ENCODE results near the gene TRMT2A.
"Not testable (repeated sequence)": the region's sequence is repeated elsewhere in the genome, so short reads cannot be mapped to it uniquely, and the experiment has no call there.

TRMT2A gene

DNA sequence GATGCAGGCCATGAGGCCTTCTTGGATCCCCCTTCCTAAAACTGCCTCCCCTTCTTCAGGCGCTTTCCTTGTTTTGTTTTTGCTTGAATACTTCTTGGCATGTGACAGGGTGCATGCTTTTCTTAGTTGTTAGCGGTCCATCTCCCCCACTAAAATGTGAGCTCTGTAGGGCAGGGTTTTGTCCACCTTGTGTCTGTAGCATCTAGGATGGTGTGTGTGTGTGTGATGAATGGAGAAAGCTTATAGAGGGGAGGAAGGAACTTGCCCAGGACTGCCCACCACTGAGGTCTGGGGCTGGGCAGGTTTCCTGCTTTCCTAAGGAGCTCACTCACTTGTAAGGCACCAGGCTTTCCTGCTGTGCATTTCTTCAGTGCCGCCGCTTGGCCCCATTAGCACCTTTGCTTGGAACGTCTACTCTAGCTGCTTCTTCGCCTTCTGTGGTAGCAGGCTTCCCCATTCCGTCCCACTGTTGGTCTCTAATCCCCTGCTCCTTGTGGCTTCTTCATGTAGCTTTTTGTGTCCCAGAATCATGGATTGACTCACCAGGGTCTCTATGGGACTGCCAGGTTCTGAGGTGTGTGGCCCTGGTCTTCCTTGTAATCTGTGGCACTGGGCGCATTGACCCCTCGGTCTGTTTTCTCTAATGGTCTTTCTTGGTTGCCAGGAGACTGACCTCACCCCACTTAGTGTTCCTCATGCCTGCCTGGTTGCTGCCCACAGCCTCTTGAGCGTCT lies 33.7 kb downstream of the TRMT2A start:
- DNase-seq = no peak

- DNase-seq = peak; percentile 31
These were observed 36.0 kb downstream of the TRMT2A start for GRCh38 chr22:20080776-20081654.

DNA sequence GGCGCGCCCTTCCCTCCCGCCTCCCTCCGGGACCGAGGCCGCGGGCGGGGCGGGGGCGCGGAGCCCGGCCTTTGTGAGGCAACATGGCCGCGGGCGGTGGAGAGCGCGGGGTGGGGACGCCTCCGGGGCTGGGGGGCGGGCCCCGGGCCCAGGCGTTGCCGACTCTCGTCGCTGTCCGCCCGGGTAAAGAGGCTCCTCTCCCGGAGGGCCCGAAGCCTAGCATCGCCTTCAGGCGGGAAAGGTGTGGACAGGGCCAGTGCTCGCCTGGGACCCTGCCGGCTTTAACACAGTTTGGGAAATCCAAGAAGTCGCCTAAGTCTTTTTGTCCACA lies 36.6 kb downstream of the TRMT2A start:
- DNase-seq = peak; percentile 58

DNA sequence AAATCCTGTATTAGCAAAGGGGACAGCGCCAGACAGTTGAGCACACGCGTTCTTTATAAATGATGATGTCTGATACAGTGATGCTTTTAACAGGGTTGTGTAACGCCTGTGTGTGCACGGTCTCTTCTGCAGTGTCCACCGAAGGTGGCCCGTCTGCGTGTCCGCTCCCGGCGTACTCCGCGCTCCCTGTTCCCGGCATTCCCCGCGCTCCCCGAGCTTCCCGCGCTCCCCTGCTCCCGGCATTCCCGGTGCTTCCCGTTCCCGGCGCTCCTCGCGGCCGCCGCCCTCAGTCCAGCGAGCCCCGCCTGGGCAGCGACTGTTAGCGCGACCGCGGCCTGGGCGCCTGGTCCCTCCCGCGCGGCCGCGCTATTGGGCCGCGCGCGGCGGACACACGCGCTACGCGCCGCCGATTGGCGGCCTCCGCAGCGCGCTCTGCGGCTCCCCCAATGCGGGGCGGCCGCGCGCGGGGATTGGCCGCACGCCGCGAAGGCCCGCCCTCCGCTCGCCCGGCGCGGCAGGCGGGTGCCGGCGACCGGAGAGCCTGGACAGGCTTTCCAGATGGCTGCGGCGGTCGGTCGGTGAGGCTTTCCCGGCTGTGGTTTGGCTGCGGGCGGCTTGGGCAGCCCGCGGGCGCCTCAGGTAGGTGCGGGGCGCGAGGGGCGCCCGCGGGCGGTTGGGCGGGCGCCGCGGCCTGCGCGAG lies 37.1 kb downstream of the TRMT2A start, which contains the start of gene DGCR8:
Gene DGCR8, plus strand, starts transcription at position 497 of the 700 bp plus-strand sequence. CDS start 5,723 bp downstream, outside the sequence.
- peak; percentile 94 for DNase-seq

DNA sequence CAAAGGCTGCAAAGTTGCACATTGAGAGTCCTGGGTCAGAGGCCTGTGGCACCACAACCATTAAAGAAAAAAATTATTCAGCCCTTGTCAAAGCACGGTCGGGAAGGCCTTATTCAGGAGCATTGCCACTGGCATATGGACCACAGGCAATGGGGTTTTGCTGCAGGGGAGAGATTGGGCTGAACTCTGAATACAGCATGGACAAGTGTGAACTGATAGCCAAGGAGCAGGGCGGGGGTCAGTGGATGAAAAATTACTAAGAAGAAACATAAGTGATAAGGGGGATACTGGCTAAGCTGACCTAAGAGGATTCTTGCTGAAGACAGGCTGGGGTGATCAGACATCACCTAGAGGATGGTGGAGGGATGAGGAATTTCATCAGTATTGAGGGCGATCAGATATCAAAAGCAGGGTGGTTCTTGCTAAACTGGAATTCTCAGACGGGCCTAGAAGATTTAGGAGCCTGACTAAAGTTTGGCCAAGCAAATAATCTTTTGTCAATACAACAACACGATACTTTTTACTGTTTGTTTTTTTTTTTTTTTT lies 40.3 kb downstream of the TRMT2A start:
- peak; percentile 3 for DNase-seq

- no peak for DNase-seq
These were observed 45.5 kb downstream of the TRMT2A start for GRCh38 chr22:20071524-20071972.

- DNase-seq = no peak
These were observed 47.5 kb downstream of the TRMT2A start for GRCh38 chr22:20069331-20070042.

GRCh38 chr22:20068640-20069039 lies 48.4 kb downstream of the TRMT2A start:
- DNase-seq = no peak

- not testable (repeated sequence) for DNase-seq
These were observed 49.7 kb downstream of the TRMT2A start for GRCh38 chr22:20067384-20067682.

DNA sequence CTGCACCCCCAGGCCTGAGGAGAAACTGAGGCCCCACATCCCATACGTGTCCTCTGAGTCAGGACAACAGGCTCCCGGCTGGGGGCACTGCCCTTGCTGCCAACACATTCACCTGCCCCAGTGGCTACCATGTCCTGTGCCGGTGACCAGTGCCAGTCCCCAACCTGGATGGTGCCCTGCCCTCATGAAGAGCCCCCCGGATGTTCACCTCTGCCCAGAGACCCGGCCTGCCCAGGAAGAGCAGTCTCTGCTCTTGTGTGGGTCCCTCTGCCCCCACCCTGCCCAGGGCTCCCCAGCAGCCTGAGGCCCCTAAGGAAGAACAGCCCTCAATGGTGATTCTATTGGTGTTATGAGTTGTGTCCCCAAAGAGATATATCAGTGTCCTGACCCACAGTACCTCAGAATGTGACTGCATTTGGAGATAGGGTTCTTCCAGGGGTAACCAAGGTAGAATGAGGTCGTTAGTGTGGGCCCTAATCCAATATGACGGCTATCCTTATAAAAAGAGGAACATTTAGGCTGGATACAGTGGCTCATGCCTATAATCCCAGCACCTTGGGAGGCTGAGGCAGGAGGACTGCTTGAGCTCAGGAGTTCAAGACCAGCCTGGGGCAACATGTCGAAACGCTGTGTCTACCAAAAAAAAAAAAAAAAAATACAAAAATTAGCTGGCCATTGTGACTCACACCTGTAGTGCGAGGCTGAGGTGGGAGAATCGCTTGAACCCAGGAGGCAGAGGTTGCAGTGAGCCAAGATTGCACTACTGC lies 50.2 kb downstream of the TRMT2A start:
- DNase-seq = no peak

GRCh38 chr22:20065896-20066616 lies 51.0 kb downstream of the TRMT2A start:
- no peak for DNase-seq

DNA sequence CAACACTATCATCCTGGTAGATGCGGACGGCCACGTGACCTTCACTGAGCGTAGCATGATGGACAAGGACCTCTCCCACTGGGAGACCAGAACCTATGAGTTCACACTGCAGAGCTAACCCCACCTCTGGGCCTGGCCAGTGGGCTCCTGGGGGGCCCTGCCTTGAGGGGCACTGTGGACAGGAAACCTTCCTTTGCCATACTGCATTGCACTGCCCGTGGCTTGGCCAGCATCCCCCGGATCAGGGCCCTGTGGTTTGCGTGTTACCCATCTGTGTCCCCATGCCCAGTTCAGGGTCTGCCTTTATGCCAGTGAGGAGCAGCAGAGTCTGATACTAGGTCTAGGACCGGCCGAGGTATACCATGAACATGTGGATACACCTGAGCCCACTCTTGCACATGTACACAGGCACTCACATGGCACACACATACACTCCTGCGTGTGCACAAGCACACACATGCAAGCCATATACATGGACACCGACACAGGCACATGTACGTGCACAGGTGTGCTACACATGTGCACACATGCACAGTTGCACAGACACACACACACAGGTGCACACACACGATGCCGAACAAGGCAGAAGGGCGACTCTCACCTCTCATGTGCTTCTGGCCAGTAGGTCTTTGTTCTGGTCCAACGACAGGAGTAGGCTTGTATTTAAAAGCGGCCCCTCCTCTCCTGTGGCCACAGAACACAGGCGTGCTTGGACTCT lies 52.3 kb downstream of the TRMT2A start:
- no peak for DNase-seq

DNA sequence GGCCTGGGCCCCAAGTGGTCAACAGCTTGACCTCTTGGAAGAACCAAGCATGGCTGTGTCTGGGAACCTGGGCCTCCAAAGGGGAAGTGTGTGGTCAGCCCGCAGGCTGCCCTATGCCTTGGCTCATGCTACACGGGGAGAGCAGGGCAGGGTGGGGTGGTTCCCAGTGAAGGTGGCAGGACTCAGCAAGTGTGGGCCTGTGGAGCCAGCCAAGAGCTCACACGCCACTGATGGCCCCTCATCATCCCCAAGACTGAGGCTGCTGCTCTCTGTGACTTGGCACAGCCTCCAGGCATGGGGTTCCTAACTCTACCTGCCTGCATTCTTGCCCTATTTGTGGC lies 52.9 kb downstream of the TRMT2A start:
- no peak for DNase-seq

- DNase-seq = no peak
These were observed 53.5 kb downstream of the TRMT2A start for GRCh38 chr22:20063271-20064139.

DNA sequence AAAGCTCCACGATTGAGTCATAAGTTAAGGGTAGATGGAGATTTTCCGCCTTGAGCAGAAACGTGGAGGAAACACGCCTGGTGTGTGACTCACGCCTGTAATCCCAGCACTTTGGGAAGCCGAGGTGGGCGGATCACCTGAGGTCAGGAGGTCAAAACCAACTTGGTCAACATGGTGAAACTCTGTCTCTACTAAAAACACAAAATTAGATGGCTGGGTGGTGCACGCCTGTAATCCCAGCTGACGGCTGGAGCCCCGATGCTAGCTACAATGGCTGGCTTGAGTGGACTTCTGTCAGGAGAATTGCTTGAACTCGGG lies 54.3 kb downstream of the TRMT2A start:
- DNase-seq = no peak

DNA sequence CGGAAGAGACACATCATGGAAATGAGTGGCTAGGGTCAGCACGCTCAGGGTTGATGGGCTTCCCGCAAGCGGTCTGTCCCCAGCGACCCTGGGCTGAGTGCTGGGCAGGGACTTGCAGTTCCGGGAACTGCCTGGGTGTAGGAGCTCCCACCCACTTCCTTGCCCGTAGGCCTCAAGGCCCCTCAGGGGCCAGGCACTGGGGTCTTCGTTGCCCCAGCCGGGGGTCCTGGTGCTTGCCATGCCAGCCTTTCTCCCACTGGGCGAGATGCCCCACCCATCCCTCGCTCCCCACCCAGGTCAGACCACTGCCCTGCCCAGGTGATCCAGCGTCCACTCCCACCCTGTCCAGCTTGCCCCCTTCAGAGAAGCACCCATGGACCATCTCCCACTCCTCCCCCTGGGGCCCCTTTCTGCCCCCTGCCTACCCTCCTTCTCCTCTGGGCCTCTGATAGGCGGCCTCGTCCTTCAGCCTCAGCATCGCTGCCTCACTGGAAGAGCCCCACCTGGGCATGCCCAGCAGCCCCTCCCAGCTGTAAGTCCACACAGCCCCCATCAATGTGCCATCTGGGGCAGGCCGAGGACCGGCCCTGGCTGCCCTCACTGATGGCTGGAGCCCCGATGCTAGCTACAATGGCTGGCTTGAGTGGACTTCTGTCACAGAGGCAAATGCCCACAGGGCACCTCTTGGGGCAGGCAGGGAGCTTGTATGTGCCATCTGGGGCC lies 54.8 kb downstream of the TRMT2A start:
- no peak for DNase-seq
